ENCODE data around the gene BOLA1. TPM values are rescaled to one million over a fixed set of nuclear protein-coding genes. Genes with fewer than 3 reads are reported as not detected.
"Not testable (repeated sequence)": the region's sequence is repeated elsewhere in the genome, so short reads cannot be mapped to it uniquely, and the experiment has no call there.

The BOLA1 gene
- total and polyA plus RNA-seq, 2 of the 13 experiments (the other 11 are each of a cell fraction or from before 2014, with no cell fraction given) = 3.2 to 4.2 TPM

DNA sequence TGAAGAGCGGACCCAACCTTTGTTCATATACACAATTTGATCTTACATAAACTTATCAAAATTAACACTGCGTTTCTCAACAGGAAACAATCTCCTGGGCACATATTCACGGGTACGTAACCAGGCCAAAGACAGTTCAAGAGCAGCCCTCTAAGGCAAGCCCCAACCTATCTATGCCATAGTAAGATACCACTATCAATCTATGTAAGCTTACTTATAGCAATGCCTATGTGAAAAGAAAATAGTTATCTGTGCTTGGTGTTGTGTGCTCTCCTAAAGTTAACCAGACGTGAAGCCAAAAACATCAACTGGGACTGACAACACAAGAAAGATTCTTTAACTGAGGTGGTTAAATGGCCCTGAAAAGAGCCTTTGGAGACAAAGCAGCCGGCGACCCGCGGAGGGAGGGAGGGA lies 49.4 kb upstream of the BOLA1 start:
- Histone ChIP-seq H3K4me1 (ENCODE audit: insufficient read depth, low read length) (peaks cover 46% of the 10 kb centered on the region), H3K4me3 (replicated peaks in 1 of 3; ENCODE audit: insufficient read depth in 1 of 3, low read depth in 2 of 3, low read length in 3 of 3) (peak overlapping the region; percentile 67 to 70 (median 70)), H2AFZ (ENCODE audit: low read length) (no peak overlapping the region), H3K9ac (ENCODE audit: insufficient read depth, low read depth, low read length) (peak overlapping the region; percentile 84), H3K27ac (ENCODE audit: extremely low read length, insufficient read depth, low read length) (peak overlapping the region; percentile 78), H3K9me3 (ENCODE audit: low read length) (no peaks in the 10 kb centered on the region), H3K36me3 (replicated peaks in 1 of 2; ENCODE audit: control insufficient read depth in 1 of 2, insufficient read depth in 2 of 2, low read length in 2 of 2) (peaks cover 0 to under 1% of the 10 kb centered on the region in 2 experiments; a peak in 1 of 5 replicates), H4K20me1 (ENCODE audit: insufficient read depth, low read length) (peaks cover 10% of the 10 kb centered on the region), H3K79me2 (ENCODE audit: insufficient read depth, low read length) (peaks cover 49% of the 10 kb centered on the region), H3K4me2 (ENCODE audit: low read depth, low read length) (peak overlapping the region; percentile 88), H3K27me3 (ENCODE audit: control insufficient read depth in 1 of 2, insufficient read depth in 2 of 2, low read length in 2 of 2) (no peaks in the 10 kb centered on the region; a peak in 1 of 5 replicates)
- DNase-seq (ENCODE audit: low spot score) (no peak), FAIRE-seq (no peak), ATAC-seq (no peak)
- ChIA-PET CTCF (ENCODE audit: low intra/inter-chr PET ratio, low total read pairs) (no interaction called here), POLR2A (interaction anchor here (3.3 kb wide), 1 partner anchor 37 kb away, joined by 25 read pairs; a partner anchor contains a TSS)
- TF ChIP-seq TRIM24 (CRISPR knock-in tag; IDR thresholded peaks at IDR 0.05) (no peak), POLR2A (IDR thresholded peaks at IDR 0.05; ENCODE audit: insufficient read depth in 1 of 2, low read depth in 2 of 2, low read length in 2 of 2) (peak in 1 of 2 experiments; percentile 47; a peak in 2 of 4 replicates), ZNF530 (CRISPR knock-in tag; IDR thresholded peaks at IDR 0.05; ENCODE audit: low read depth) (no peak), SAP130 (CRISPR knock-in tag; IDR thresholded peaks at IDR 0.05; ENCODE audit: low read depth) (peak; percentile 9; the same call in 1 of the 2 replicates), ZC3H4 (CRISPR knock-in tag; IDR thresholded peaks at IDR 0.05; ENCODE audit: borderline replicate concordance) (0 out of 2 replicates have a peak, but pooled peaks have one; percentile 32), RBFOX2 (IDR thresholded peaks at IDR 0.05; ENCODE audit: low read depth, low read length) (0 out of 2 replicates have a peak, but pooled peaks have one; percentile 51), YEATS2 (CRISPR knock-in tag; IDR thresholded peaks at IDR 0.05; ENCODE audit: borderline replicate concordance) (no peak)
- in situ Hi-C loops (cut with HindIII; ENCODE audit: extremely low pct_ligation_motif_present, low pct_unique_long_range_greater_than_20kb) (no loop called here), intact Hi-C loops (cut with micrococcal nuclease; ENCODE audit: unreplicated experiment) (no loop called here)
- no TSS peak for BruUV-seq (replicated peaks)
- WGBS (ENCODE audit: low lambda C conversion rate) = 2% methylated on average over 9 of the region's 9 CpGs

DNA sequence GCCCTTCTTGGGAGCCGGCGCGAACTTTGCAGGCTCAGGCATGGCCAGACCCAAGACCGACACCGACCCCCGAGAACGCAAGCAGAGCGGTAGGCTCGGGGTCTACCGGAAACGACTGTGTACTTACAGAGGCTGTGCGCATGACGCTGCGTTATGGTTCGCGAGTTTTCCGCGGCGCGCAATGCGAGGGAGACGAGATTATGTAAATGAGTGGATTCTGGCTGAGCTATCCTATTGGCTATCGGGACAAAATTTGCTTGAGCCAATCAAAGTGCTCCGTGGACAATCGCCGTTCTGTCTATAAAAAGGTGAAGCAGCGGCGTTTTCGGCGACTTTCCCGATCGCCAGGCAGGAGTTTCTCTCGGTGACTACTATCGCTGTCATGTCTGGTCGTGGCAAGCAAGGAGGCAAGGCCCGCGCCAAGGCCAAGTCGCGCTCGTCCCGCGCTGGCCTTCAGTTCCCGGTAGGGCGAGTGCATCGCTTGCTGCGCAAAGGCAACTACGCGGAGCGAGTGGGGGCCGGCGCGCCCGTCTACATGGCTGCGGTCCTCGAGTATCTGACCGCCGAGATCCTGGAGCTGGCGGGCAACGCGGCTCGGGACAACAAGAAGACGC lies 48.5 kb upstream of the BOLA1 start:
- FAIRE-seq = peak; percentile 90
- intact Hi-C loops (cut with micrococcal nuclease; ENCODE audit: unreplicated experiment) = not testable (repeated sequence)

GRCh38 chr1:149851585-149852213 lies 47.7 kb upstream of the BOLA1 start:
- POLR2A ChIA-PET; in situ Hi-C loops (cut with HindIII; ENCODE audit: extremely low pct_ligation_motif_present, low pct_unique_long_range_greater_than_20kb); H3K9ac ChIP-seq (ENCODE audit: insufficient read depth, low read depth, low read length); intact Hi-C loops (cut with micrococcal nuclease; ENCODE audit: unreplicated experiment); H3K36me3 ChIP-seq (replicated peaks in 1 of 2; ENCODE audit: control insufficient read depth in 1 of 2, insufficient read depth in 2 of 2, low read length in 2 of 2); FAIRE-seq; H3K27ac ChIP-seq (ENCODE audit: extremely low read length, insufficient read depth, low read length); H3K27me3 ChIP-seq (ENCODE audit: control insufficient read depth in 1 of 2, insufficient read depth in 2 of 2, low read length in 2 of 2); CTCF ChIA-PET (ENCODE audit: low intra/inter-chr PET ratio, low total read pairs); H3K4me3 ChIP-seq (replicated peaks in 1 of 3; ENCODE audit: insufficient read depth in 1 of 3, low read depth in 2 of 3, low read length in 3 of 3); DNase-seq (ENCODE audit: low spot score); H3K4me2 ChIP-seq (ENCODE audit: low read depth, low read length); BruUV-seq (replicated peaks); H2AFZ ChIP-seq (ENCODE audit: low read length); H3K9me3 ChIP-seq (ENCODE audit: low read length): not testable (repeated sequence)
- WGBS (ENCODE audit: low lambda C conversion rate) = no CpG with 5 or more reads among the region's 53 CpGs
- Histone ChIP-seq H3K79me2 (ENCODE audit: insufficient read depth, low read length) (peaks cover 32% of the 10 kb centered on the region), H3K4me1 (ENCODE audit: insufficient read depth, low read length) (peaks cover 31% of the 10 kb centered on the region), H4K20me1 (ENCODE audit: insufficient read depth, low read length) (peaks cover 10% of the 10 kb centered on the region)
- ATAC-seq = peak; percentile 54

More for the DNA sequence above, 48.5 kb upstream of the BOLA1 start:
- H3K4me2 ChIP-seq (ENCODE audit: low read depth, low read length); CTCF ChIA-PET (ENCODE audit: low intra/inter-chr PET ratio, low total read pairs); BruUV-seq (replicated peaks); H3K27ac ChIP-seq (ENCODE audit: extremely low read length, insufficient read depth, low read length); in situ Hi-C loops (cut with HindIII; ENCODE audit: extremely low pct_ligation_motif_present, low pct_unique_long_range_greater_than_20kb); DNase-seq (ENCODE audit: low spot score); H3K4me3 ChIP-seq (replicated peaks in 1 of 3; ENCODE audit: insufficient read depth in 1 of 3, low read depth in 2 of 3, low read length in 3 of 3); H3K9ac ChIP-seq (ENCODE audit: insufficient read depth, low read depth, low read length); H3K9me3 ChIP-seq (ENCODE audit: low read length); H3K36me3 ChIP-seq (replicated peaks in 1 of 2; ENCODE audit: control insufficient read depth in 1 of 2, insufficient read depth in 2 of 2, low read length in 2 of 2); H2AFZ ChIP-seq (ENCODE audit: low read length); H3K27me3 ChIP-seq (ENCODE audit: control insufficient read depth in 1 of 2, insufficient read depth in 2 of 2, low read length in 2 of 2): not testable (repeated sequence)
- peaks cover 38% of the 10 kb centered on the region for H3K4me1 ChIP-seq (ENCODE audit: insufficient read depth, low read length)
- POLR2A ChIA-PET = interaction anchor here (3.3 kb wide), 1 partner anchor 36 kb away, joined by 25 read pairs; a partner anchor contains a TSS
- peaks cover 40% of the 10 kb centered on the region for H3K79me2 ChIP-seq (ENCODE audit: insufficient read depth, low read length)
- H4K20me1 ChIP-seq (ENCODE audit: insufficient read depth, low read length) = peaks cover 10% of the 10 kb centered on the region
- WGBS (ENCODE audit: low lambda C conversion rate) = no CpG with 5 or more reads among the region's 62 CpGs
- ATAC-seq = peak; percentile 67

All from HepG2 (cell line).